Ishikawa (cell line): ENCODE data around the gene TSPEAR.

Source experiments
- CEBPB ChIP-seq: IDR thresholded peaks from 2 replicates; pipeline ENCODE4 v1.6.1; 2012
- CREB1 ChIP-seq: IDR thresholded peaks from 2 replicates; pipeline ENCODE4 v1.6.1; 2012; ENCODE audit warnings: low read depth
- EGR1 ChIP-seq: IDR thresholded peaks from 2 replicates; pipeline ENCODE4 v1.6.1; 2012
- EP300 ChIP-seq: IDR thresholded peaks from 2 replicates; pipeline ENCODE4 v1.6.1; 2012; ENCODE audit warnings: borderline replicate concordance
- FOXM1 ChIP-seq: IDR thresholded peaks from 2 replicates; pipeline ENCODE4 v1.6.1; 2012; ENCODE audit warnings: low read depth, borderline replicate concordance
- NFIC ChIP-seq: IDR thresholded peaks from 2 replicates; pipeline ENCODE4 v1.6.1; 2012
- RAD21 ChIP-seq: IDR thresholded peaks from 2 replicates; pipeline ENCODE4 v1.6.1; 2012; ENCODE audit warnings: low read depth
- REST ChIP-seq: IDR thresholded peaks from 2 replicates; pipeline ENCODE4 v1.6.1; 2012; ENCODE audit warnings: low read depth, mild to moderate bottlenecking
- TAF1 ChIP-seq: IDR thresholded peaks from 2 replicates; pipeline ENCODE4 v1.6.1; 2012; ENCODE audit warnings: low read depth, mild to moderate bottlenecking
- TCF12 ChIP-seq: IDR thresholded peaks from 2 replicates; pipeline ENCODE4 v1.6.1; 2012; ENCODE audit warnings: low read depth
- TEAD4 ChIP-seq: IDR thresholded peaks from 2 replicates; pipeline ENCODE4 v1.6.1; 2012
- USF1 ChIP-seq: IDR thresholded peaks from 2 replicates; pipeline ENCODE4 v1.6.1; 2012
- YY1 ChIP-seq: IDR thresholded peaks from 2 replicates; pipeline ENCODE4 v1.6.1; 2012; ENCODE audit warnings: low read depth
- ZBTB7A ChIP-seq: IDR thresholded peaks from 2 replicates; pipeline ENCODE4 v1.6.1; 2012; ENCODE audit warnings: low read depth
- TF ChIP-seq, protein P1 (sequence below): IDR thresholded peaks from 2 replicates; pipeline ENCODE4 v1.6.1; 2012

Gene TSPEAR

GRCh38 chr21:44702111-44702972, 9.0 kb downstream of the TSPEAR start:
- TF ChIP-seq TAF1 = no peak
- TF ChIP-seq FOXM1 = no peak
- TF ChIP-seq EP300 = no peak
- TF ChIP-seq USF1 = no peak
- no peak for TF ChIP-seq REST
- no peak for TF ChIP-seq NFIC
- no peak for TF ChIP-seq CEBPB
- TF ChIP-seq ZBTB7A = no peak
- TF ChIP-seq TCF12 = no peak
- no peak for TF ChIP-seq CREB1

- TF ChIP-seq FOXM1 (no peak), CREB1 (no peak), ZBTB7A (no peak), YY1 (no peak), NFIC (no peak), EGR1 (no peak), RAD21 (no peak), REST (no peak), USF1 (no peak), TEAD4 (no peak), TAF1 (no peak), TCF12 (no peak), CEBPB (no peak), EP300 (no peak)
- TF ChIP-seq, protein P1, sequence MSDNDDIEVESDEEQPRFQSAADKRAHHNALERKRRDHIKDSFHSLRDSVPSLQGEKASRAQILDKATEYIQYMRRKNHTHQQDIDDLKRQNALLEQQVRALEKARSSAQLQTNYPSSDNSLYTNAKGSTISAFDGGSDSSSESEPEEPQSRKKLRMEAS = no peak
These were observed 9.8 kb downstream of the TSPEAR start for GRCh38 chr21:44701541-44701940.

- TF ChIP-seq NFIC = no peak
- TF ChIP-seq YY1 = no peak
- TF ChIP-seq USF1 = no peak
- TF ChIP-seq EGR1 = no peak
- TF ChIP-seq TAF1 = no peak
These were observed 10.4 kb downstream of the TSPEAR start for GRCh38 chr21:44701023-44701400.

DNA sequence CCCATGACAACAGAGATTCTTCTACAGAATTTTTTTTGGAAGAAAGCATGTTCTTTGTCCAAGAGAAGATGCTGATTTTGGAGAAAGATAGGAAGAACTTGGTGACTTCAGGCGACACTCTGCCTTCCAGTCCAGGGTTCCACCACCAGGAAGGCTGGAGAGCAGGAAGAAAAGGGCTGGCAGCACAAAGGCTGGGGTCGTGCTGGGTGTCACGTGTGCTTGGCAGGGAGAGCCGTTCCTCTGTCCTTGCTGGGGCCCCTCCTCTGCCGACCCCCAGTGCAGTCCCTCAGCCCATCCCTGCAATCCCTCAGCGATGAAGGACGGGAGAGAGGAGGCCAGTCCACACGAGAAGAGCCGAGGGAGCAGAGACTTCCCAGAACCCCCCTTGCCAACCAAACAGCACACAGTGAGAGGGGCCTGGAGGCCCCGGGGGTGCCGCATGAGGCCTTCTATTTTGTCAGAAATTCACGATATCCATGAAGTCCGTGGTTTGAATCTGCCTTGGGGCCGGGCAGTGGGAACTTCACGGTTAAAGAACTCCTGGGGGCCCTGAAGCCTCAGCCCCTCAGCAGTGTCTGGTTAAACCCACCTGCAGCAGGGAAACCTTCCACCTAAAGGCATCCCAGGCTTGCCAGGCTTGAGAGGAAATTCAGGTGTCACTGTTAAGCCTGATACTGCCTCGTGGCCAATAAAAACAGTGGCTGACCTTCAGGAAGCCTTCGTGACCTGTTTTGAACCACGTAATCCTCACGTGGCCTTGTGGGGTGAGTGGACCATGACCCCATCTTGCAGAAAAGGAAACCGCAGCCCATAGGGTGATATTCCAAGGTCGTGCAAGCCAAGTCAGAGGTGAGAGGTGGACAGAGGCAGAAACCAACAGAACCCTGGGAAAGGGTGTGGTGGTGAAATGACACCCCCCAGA, 11.0 kb downstream of the TSPEAR start:
- no peak for TF ChIP-seq TAF1
- no peak for TF ChIP-seq EP300
- TF ChIP-seq REST = no peak
- TF ChIP-seq CREB1 = no peak
- TF ChIP-seq RAD21 = no peak
- TF ChIP-seq USF1 = no peak
- TF ChIP-seq TEAD4 = no peak
- no peak for TF ChIP-seq ZBTB7A
- no peak for TF ChIP-seq NFIC
- no peak for TF ChIP-seq CEBPB
- no peak for TF ChIP-seq FOXM1
- no peak for TF ChIP-seq YY1
- TF ChIP-seq, protein P1 = no peak
- no peak for TF ChIP-seq TCF12
- no peak for TF ChIP-seq EGR1
